Skeletal muscle satellite cell (primary cell): ENCODE data around the gene RTN4RL1. TPM values are rescaled to one million over a fixed set of nuclear protein-coding genes. Genes with fewer than 3 reads are reported as not detected.
A peak's percentile ranks its signal among the peaks of the same experiment; 100 is the strongest.
"Not testable (repeated sequence)": the region's sequence is repeated elsewhere in the genome, so short reads cannot be mapped to it uniquely, and the experiment has no call there.

Experiments used
- H3K27me3 ChIP-seq: 2 replicates; pipeline ENCODE4 v1.7.0; 2013; ENCODE audit warnings: low read length; ENCODE audit not compliant: control insufficient read depth, insufficient read depth
- H3K36me3 ChIP-seq: 2 replicates; pipeline ENCODE4 v1.7.0; 2013; ENCODE audit warnings: mild to moderate bottlenecking, control low read depth, low read length; ENCODE audit not compliant: insufficient read depth
- H3K4me1 ChIP-seq: 2 replicates; pipeline ENCODE4 v1.7.0; 2013; ENCODE audit warnings: low read length; ENCODE audit not compliant: control insufficient read depth, insufficient read depth
- H3K4me2 ChIP-seq: 2 replicates; pipeline ENCODE4 v1.7.0; 2013; ENCODE audit warnings: mild to moderate bottlenecking, low read length
- H3K4me3 ChIP-seq: 2 replicates; pipeline ENCODE4 v1.7.0; 2013; ENCODE audit warnings: low read length
- H3K9ac ChIP-seq: 2 replicates; pipeline ENCODE4 v1.7.0; 2013; ENCODE audit warnings: mild to moderate bottlenecking, low read depth, low read length, moderate library complexity
- H3K9me3 ChIP-seq: replicated peaks from 2 replicates; pipeline ENCODE4 v1.7.0; 2013; ENCODE audit warnings: mild to moderate bottlenecking, control low read depth, low read length
- small RNA-seq: library from RNA; depleted of rRNA; stranded (forward); fragments of <200 nt; gene quantifications from one replicate; pipeline ENCODE3, GENCODE V24; 2012

RTN4RL1 gene

GRCh38 chr17:1898332-1898731, 126.8 kb downstream of the RTN4RL1 start:
- no peak overlapping the region for H3K9ac ChIP-seq
- no peaks in the 10 kb centered on the region for H3K9me3 ChIP-seq
- H3K4me2 ChIP-seq: no peak overlapping the region
- peaks cover 47% of the 10 kb centered on the region for H3K36me3 ChIP-seq
- no peaks in the 10 kb centered on the region for H3K4me1 ChIP-seq
- H3K27me3 ChIP-seq: no peaks in the 10 kb centered on the region
- no peak overlapping the region for H3K4me3 ChIP-seq

- Histone ChIP-seq H3K9ac (no peak overlapping the region), H3K4me3 (no peak overlapping the region), H3K27me3 (no peaks in the 10 kb centered on the region), H3K4me2 (no peak overlapping the region), H3K9me3 (no peaks in the 10 kb centered on the region), H3K36me3 (peaks cover 49% of the 10 kb centered on the region), H3K4me1 (no peaks in the 10 kb centered on the region)
Observed at GRCh38 chr17:1897105-1897656, 128.0 kb downstream of the RTN4RL1 start.

- Histone ChIP-seq H3K4me1 (no peaks in the 10 kb centered on the region), H3K36me3 (peaks cover 49% of the 10 kb centered on the region), H3K4me2 (no peak overlapping the region), H3K9me3 (no peaks in the 10 kb centered on the region), H3K27me3 (no peaks in the 10 kb centered on the region), H3K9ac (no peak overlapping the region), H3K4me3 (no peak overlapping the region)
Observed at GRCh38 chr17:1896243-1897104, 128.7 kb downstream of the RTN4RL1 start.

- not testable (repeated sequence) for H3K9me3 ChIP-seq, H3K4me3 ChIP-seq, H3K4me1 ChIP-seq, H3K4me2 ChIP-seq, H3K9ac ChIP-seq, H3K27me3 ChIP-seq
- H3K36me3 ChIP-seq: peaks cover 53% of the 10 kb centered on the region
Observed at GRCh38 chr17:1895479-1895878, 129.7 kb downstream of the RTN4RL1 start.

- Histone ChIP-seq H3K4me1 (no peaks in the 10 kb centered on the region), H3K9ac (no peak overlapping the region), H3K9me3 (no peaks in the 10 kb centered on the region), H3K4me3 (no peak overlapping the region), H3K36me3 (peaks cover 53% of the 10 kb centered on the region), H3K4me2 (no peak overlapping the region), H3K27me3 (no peaks in the 10 kb centered on the region)
Observed at GRCh38 chr17:1894753-1895339, 130.3 kb downstream of the RTN4RL1 start.

GRCh38 chr17:1890758-1891450, 134.2 kb downstream of the RTN4RL1 start:
- Histone ChIP-seq H3K4me3 (no peak overlapping the region), H3K36me3 (peaks cover 48% of the 10 kb centered on the region), H3K27me3 (no peaks in the 10 kb centered on the region), H3K4me2 (no peak overlapping the region), H3K4me1 (no peaks in the 10 kb centered on the region), H3K9ac (no peak overlapping the region), H3K9me3 (no peaks in the 10 kb centered on the region)

GRCh38 chr17:1888741-1889140, 136.4 kb downstream of the RTN4RL1 start:
- peaks cover 56% of the 10 kb centered on the region for H3K36me3 ChIP-seq
- no peak overlapping the region for H3K4me3 ChIP-seq
- H3K4me1 ChIP-seq: no peaks in the 10 kb centered on the region

More at GRCh38 chr17:1888741-1889140, 136.4 kb downstream of the RTN4RL1 start:
- Histone ChIP-seq H3K9me3 (no peaks in the 10 kb centered on the region), H3K27me3 (no peaks in the 10 kb centered on the region), H3K9ac (no peak overlapping the region), H3K4me2 (no peak overlapping the region)

Small RNAs within 50 kb of the gene (small RNA-seq; reads per million reads assigned to genes)
- gene AC090617.9: not detected
- 6.1 reads per million, percentile 87 among the genes with 10 or more reads in this experiment for gene MIR132
- gene MIR212: 3.1 reads per million, percentile 77 among the genes with 10 or more reads in this experiment
- not detected for gene OVCA2
